Measurements from ENCODE around the gene CHCHD5.
A peak's percentile ranks its signal among the peaks of the same experiment; 100 is the strongest.

The CHCHD5 gene

DNA sequence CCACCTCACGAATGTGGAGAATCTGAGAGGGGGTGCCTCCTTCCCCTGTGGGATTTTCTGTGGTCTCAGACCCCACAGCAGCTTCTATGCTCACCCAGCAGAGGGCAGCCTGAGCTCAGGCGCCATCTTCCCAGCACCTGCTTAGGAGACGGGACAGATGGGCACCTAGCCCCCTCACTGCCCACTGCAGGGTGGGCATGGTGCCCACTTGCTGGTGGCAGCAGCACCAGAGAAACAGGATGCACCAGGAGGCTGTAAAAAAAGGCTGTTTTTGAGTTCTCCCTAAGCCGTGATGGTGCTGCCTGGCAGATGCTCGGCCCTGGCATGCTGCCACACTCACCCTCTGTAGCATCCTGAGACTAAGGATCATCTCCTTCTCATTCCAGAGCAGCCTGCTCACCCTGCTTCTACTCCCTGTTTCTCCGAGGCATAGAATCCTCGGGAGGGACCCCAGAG is 42.2 kb downstream of the CHCHD5 start:
- peak; percentile 40 to 55 for DNase-seq

DNA sequence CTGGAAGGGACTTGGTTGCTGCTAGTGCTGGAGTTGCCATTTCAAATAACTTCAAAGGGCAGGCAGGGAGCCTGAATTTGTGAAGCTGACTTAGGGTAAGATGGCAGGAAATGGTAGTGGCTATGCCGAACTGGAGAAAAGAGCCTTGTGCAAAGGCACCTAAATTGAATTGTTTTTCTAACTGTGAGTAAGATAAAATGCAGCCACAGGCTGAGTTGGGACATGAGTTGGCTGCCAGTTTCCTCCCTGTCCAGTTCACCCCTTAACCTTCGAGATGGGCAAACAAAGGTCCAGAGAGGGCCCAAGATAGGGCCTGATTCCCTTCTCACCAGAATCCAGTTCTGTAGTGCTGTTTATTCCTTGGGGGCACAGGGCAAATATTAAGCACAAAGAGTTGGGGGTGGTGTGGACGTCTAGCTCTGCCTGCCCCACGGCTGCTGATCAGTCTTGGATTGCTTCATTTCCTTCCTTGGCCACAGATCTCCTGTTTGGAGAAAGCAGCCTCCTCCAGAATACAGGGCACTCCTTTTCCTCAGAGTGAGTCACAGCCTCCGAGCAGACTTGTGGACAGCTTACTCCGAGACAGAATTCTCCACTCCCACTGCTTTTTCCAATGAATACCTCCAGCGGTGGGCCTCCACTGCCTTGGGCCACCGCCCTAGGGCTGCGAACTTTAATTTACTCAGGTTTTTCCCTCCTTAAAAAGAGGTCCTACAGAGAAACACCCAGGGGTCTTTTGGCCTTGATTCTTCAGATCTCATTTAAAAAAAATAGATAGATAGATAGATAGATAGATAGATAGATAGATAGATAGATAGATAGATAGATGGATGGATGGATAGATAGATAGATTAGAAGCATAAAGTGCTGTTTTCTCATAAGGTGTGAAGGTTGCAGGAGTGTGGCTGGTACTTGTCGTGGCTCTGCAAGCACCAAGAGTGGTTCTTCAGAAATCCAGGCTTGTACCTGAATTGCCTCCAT is 42.9 kb downstream of the CHCHD5 start:
- no peak for DNase-seq

DNA sequence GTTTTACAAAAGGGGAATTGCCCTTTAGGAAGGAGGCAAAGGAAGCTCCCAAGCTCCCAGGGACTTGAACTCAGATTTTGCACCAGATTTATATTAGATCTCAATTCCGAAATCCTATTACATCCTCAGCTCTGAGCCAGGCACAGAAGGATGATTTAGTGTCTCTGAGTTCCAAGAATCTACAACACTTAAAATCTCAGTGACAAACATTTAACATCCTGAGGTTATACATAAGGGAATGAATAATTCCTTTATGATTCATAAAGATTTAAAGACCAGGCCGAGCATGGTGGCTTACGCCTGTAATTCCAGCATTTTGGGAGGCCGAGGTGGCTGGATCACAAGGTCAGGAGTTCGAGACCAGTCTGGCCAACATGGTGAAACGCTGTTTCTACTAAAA is 44.8 kb downstream of the CHCHD5 start:
- no peak for DNase-seq

DNA sequence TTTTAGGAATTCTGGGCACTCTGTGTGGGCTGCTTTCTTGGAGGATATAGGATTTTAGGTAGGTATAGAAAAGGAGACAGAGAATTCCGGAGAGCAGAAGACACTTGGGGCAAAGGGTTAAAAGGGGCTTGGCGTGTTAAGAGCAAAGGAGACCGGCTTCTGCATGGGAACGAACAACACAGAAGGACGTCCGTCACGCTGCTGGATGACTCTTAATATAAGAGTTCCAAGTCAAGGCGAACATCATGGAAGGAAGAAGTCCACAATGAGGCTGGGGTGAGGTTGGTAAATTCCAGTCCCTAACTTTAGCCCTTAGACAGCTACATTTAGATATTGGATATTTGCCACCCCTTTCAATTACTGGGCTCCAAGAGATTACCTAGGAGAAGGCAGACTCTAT is 45.4 kb downstream of the CHCHD5 start:
- DNase-seq: no peak

DNA sequence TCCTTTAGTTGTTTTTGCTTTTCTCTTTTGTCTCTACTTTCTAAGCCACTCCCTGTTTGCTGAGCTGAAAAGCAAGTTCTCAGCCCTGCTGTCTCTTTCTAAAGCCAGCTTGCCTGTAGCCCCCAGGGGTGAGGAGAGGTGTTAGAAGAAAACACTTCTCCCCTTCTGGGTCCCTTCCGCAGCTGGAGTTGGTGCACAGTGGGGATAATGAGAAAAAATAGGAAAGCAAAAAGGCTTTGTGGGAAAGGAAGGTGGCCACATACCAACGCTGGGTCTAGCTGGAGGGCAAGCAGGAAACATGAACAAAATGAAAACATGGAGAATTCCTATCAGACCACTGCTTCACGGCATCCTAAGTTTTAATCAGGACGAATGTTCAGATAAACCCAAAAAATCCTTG is 45.9 kb downstream of the CHCHD5 start:
- DNase-seq: no peak

DNA sequence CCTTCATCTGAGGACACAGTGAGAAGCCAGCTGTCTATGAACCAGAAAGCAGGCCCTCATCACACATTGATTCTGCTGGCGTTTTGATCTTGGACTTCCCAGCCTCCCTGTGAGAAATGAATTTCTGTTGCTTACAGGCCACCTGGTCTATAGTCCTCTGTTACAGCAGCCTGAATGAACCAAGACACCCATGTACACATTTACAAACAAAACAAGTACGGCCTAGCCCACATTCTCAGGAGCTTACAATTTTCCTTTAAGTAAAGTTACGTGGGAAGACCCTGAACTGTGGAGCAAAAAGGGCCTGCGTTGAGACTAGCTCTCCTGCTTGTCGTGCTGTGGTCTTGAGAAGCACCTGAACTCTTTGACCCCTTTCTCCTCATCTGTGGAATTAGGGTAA is 49.3 kb downstream of the CHCHD5 start:
- no peak for DNase-seq

DNA sequence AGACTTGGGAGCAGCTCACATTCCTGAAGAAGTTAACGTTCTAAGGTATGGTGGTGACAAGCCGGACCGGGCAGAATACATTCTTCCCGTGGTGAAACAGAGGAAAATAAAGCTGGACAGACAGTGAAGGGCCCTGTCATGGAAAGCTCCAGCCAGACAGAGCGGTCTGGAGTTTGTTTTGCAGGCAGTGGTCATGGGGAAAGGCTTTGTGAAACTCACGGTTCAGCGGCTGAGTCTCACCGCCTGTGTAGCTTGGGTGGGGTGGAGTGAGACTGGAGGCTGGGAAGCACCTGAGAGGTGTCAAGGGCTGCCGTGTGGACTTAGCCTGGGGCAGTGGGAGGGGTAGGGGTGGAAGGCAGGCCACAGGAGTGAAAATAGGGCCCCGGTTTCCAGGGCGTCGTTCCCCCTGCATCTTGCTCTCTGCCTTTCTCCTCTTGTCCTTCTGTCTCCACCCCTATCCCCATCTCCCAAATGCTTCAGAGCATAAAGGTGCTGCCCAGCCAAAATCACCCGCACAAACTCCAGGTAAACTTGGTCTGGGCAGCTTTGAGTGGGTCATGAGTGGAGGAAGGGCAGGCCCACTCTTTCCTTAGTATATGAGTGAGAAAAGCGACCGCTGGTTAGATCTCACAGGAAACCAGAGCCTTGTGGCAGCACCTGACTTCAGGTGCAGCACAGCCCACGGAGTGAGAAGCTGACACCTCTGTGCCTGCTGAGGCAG is 49.9 kb downstream of the CHCHD5 start:
- no peak for DNase-seq

DNA sequence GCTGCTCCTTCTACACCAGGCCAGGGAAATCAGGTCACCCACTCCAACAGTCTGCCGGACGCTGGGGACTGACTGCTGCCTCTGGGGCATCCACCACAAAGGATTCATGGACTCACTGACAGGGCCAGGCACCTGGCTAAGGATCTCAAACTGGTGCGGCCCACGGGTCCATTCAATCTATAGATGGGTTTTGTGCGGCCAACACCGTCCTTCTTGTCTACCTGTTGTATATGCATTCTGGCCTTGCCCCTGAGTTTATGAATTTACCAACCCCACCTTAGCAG is 50.4 kb downstream of the CHCHD5 start:
- no peak for DNase-seq

DNA sequence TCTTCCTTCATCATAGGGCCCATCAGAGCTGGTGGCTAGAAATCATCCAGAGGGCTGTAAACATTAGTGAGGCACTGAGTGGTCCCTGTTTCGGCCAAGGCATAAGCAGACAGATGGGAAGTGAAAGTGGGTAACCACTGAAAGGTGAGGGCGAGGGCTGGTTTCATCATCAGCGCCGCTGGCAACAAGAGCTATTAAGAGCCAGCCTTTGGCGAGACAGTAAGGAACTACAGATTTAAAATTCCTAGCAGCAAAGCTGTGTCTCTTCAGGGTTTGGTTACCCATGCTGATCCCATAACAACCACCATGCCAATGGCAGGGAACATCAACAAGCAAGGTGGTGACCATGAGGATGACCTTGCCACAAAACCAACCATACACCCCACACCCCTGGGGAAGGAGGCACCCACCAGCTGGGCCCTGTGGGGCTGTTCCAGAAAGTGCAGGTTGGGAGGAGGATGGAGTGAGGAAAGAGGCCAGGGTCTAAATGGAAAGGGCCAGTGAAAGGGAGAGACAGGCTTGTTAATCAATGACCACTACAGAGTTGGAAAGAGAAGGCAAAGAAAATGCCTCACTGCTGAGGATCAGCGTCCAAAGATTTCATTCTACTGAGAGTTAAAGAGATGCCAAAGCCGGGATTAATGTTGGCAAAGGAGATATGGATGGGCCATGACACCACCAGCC is 52.3 kb downstream of the CHCHD5 start:
- DNase-seq: no peak

DNA sequence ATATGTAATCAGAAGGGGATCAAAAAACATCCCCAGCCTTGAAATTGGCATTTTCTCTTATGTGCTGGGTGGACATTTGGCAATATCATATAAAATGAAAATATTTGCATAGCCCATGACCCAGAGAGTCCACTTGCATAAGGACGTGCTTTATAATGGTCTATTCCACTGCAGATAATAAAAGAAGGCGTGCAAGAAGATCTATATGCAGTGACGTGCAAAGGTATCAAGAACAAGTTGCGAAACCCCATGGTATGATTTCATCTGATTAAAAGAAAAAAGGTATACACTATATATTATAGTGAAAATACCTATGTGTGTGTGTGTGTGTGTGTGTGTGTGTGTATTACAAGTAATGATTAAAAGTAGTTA is 52.9 kb downstream of the CHCHD5 start:
- no peak for DNase-seq

All from SHP77 (cell line).